Heart left ventricle (tissue), 13 donors: ENCODE measurements around the gene B3GAT1.

ENCODE experiments used
- CTCF ChIP-seq, 12 donors: fragments of 200-600 bp; sonication (generic) in 4 of 12; IDR thresholded peaks; one replicate each; pipeline versions ENCODE4 v1.5.0 to v1.8.0; 2018 to 2022; ENCODE audit warnings: antibody characterized with exemption in 12 of 12, mild to moderate bottlenecking in 5 of 12
- POLR2A ChIP-seq, 2 donors: fragments of 450-650 bp; IDR thresholded peaks; one replicate each; pipeline ENCODE4 v1.6.1; 2017; ENCODE audit warnings: antibody characterized with exemption in 2 of 2, mild to moderate bottlenecking in 2 of 2, moderate library complexity in 2 of 2
- donor health status: ischemic (EF 13 %, LVEDD 7.1; RV severe dilation, severe dysfunction).
- donor health status: DM: no; HTN: yes; CAD: no.
- donor health status: DM: no; HTN: no; CAD: no.
- donor health status: ischemic (EF 25% LVEDD 6.9; RV normal size, moderate dysfunction).
- donor health status: ischemic (EF 25% LVEDD 5.7; RV mildly dilated, moderate dysfunction).
- donor health status: ischemic (EF 35%, LVEDD 5.7; RV mildly dilated, moderate dysfunction).
- donor health status: nonischemic (EF 11% LVEDD 7.7; RV severe dilation, severe dysfunction).
- donor health status: DM: yes; HTN: yes; CAD: no.
- donor health status: PGD.
- donor health status: ischemic (EF 29% LVEDD 5.4; RV normal size, mild dysfunction).
- donor health status: nonischemic (EF 23%, LVEDD 6.1; RV moderate dilation, normal function).

- TF ChIP-seq POLR2A (IDR thresholded peaks at IDR 0.05), result no peak
- TF ChIP-seq CTCF (IDR thresholded peaks at IDR 0.05), result no peak
Measured at GRCh38 chr11:134441281-134441680, 29.2 kb upstream of the B3GAT1 start.
